NCI-H446 treated with DMSO at 0.1 percent for 48 hours (cell line): ENCODE results near the gene ZNF502.
"Not testable (repeated sequence)": the region's sequence is repeated elsewhere in the genome, so short reads cannot be mapped to it uniquely, and the experiment has no call there.

Source experiments
- DNase-seq: peaks from one replicate; lab custom pipeline; 2025; lab: John Stamatoyannopoulos, UW

Gene ZNF502

GRCh38 chr3:44712455-44713075 lies at the start of gene ZNF502:
TSS of gene ZNF502 (plus strand) at chr3:44712660. CDS start at chr3:44720262, 7,602 bp downstream.
- DNase-seq: peak; percentile 55

- DNase-seq: no peak
Observed at GRCh38 chr3:44665173-44665572, 47.3 kb upstream of the ZNF502 start.

GRCh38 chr3:44666346-44666745 lies 46.1 kb upstream of the ZNF502 start:
- no peak for DNase-seq

GRCh38 chr3:44669760-44670159 lies 42.7 kb upstream of the ZNF502 start:
- DNase-seq: no peak

GRCh38 chr3:44673466-44673865 lies 39.0 kb upstream of the ZNF502 start:
- DNase-seq: not testable (repeated sequence)

- no peak for DNase-seq
Observed at GRCh38 chr3:44674211-44674610, 38.2 kb upstream of the ZNF502 start.

GRCh38 chr3:44678480-44679116 lies 33.9 kb upstream of the ZNF502 start:
- DNase-seq: no peak

GRCh38 chr3:44680921-44681455 lies 31.5 kb upstream of the ZNF502 start:
- DNase-seq: no peak

GRCh38 chr3:44682182-44682896 lies 30.1 kb upstream of the ZNF502 start:
- no peak for DNase-seq

- DNase-seq: peak; percentile 32
Observed at GRCh38 chr3:44685128-44685800, 27.2 kb upstream of the ZNF502 start.

GRCh38 chr3:44687898-44688297 lies 24.6 kb upstream of the ZNF502 start:
- DNase-seq: no peak

- DNase-seq: no peak
Observed at GRCh38 chr3:44721231-44722102, 9.0 kb downstream of the ZNF502 start.

GRCh38 chr3:44722103-44722401 lies 9.6 kb downstream of the ZNF502 start:
- no peak for DNase-seq

- DNase-seq: peak; percentile 27
Observed at GRCh38 chr3:44729384-44729910, 17.0 kb downstream of the ZNF502 start, which contains the start of gene ZNF501. TSS of gene ZNF501 (plus strand) at chr3:44729635. CDS start at chr3:44734422, 4,787 bp downstream.

- DNase-seq: no peak
Observed at GRCh38 chr3:44734646-44735168, 22.2 kb downstream of the ZNF502 start.

- no peak for DNase-seq
Observed at GRCh38 chr3:44761101-44761423, 48.6 kb downstream of the ZNF502 start.

- DNase-seq: peak; percentile 81
Observed at GRCh38 chr3:44761424-44762169, 49.1 kb downstream of the ZNF502 start, which contains the start of the genes KIAA1143 and KIF15. TSS of gene KIAA1143 (minus strand) at chr3:44761619. CDS start at chr3:44761602, 17 bp downstream. TSS of gene KIF15 (plus strand) at chr3:44761794. CDS start at chr3:44761866, 72 bp downstream.

GRCh38 chr3:44762170-44762677 lies 49.8 kb downstream of the ZNF502 start:
- no peak for DNase-seq

GRCh38 chr3:44762690-44763089 lies 50.2 kb downstream of the ZNF502 start:
- DNase-seq: no peak

GRCh38 chr3:44764248-44764647 lies 51.8 kb downstream of the ZNF502 start:
- no peak for DNase-seq
